GM18520 (cell line): Measurements from ENCODE around the gene UNC5B.
"Not testable (repeated sequence)": the region's sequence is repeated elsewhere in the genome, so short reads cannot be mapped to it uniquely, and the experiment has no call there.

Source experiments
- ATAC-seq: cut with Tn5 transposase; IDR thresholded peaks from one replicate; pipeline ENCODE4 v1.9.1; 2021; ENCODE audit not compliant: unreplicated experiment

UNC5B gene

GRCh38 chr10:71207578-71207977, 4.8 kb upstream of the UNC5B start:
- no peak for ATAC-seq

GRCh38 chr10:71209352-71209715, 3.0 kb upstream of the UNC5B start:
- no peak for ATAC-seq

DNA sequence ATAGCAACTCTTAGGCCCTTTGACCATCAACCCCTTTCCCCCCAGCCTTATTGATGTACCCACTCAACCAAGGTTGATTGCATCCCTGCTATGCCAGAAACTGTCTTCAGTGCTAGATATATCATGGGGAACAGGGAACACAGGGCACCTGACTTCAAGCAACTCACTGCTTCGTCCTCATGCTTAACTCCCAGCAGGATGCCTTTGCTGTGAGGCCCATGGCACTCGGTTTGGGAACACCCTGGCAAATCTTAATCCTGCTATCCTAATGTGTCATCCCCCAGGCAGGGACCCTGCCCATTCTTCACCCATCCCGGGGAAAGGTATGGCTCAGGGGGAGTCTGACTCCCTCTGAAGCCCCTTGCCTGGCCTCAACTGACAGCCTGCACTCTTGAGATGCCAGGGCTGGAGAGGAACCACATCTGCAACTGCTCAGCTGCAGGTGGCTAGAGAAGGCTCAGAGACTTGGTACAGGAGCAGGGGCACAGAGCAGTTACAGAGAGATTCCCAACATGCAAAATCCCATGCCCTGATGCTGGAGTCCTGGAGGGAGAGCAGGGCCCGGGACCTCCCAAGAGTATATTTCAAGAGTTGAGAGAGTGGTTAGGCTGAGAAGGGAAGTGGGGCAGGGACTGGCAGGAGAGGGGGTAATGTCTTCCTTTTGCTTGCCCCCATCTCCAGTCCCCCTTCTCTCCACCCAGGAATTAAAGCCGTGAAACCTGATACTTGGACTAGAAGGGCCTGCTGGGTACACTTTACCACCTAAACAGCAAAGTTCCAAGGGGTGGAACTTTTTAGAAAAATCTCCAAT, 2.4 kb upstream of the UNC5B start:
- no peak for ATAC-seq

DNA sequence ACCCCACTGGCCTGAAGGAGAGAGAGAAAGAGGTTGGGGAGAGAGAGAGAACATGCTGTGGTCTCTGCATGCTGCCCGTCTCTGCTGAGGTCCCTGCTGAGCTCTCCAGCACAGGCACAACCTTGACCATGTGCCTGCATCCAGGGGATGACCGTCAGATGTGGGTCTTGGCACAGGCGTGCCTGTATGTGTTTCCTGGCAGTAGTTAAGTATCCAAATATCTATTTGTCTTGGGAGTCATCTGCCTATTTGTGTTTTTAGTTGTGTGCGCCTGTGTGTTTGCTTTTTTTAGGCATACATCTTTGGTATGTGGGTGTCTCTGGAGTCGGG, 1.9 kb upstream of the UNC5B start:
- no peak for ATAC-seq

- no peak for ATAC-seq
These were observed 1.3 kb upstream of the UNC5B start for GRCh38 chr10:71211053-71211452.

DNA sequence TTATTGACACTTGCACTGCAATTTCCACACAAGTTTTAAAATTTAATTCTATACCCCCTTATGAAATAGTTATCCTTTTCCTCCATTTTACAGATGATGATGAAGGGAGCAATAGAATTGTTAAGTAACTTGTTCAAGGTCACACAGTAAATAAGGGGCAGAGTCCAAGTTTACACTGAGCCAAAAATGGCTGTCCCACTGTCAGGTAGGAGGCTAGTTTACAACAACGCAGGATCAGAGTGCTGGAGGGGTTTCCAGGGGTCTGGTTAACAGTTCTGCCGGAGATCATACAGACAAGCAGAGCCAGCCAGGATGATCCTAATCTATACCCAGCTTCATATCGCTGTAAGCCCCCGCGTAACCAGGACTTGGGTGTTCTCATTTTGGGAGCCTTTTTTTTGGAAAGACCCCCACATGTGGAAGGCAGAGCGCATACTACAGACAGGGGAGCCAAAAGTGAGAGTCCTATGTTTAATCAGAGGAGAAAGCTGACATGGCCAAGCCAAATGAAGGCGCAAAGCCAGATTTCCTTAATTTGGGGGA, 524 bp upstream of the UNC5B start:
- no peak for ATAC-seq

- ATAC-seq = no peak
These were observed 804 bp downstream of the UNC5B start for GRCh38 chr10:71213127-71213621.

GRCh38 chr10:71213761-71214440, 1.5 kb downstream of the UNC5B start:
- no peak for ATAC-seq

GRCh38 chr10:71214641-71215559, 2.5 kb downstream of the UNC5B start:
- ATAC-seq = no peak

- ATAC-seq = no peak
These were observed 4.0 kb downstream of the UNC5B start for GRCh38 chr10:71216363-71216695.

GRCh38 chr10:71216751-71217265, 4.4 kb downstream of the UNC5B start:
- ATAC-seq = no peak

GRCh38 chr10:71217266-71218045, 5.1 kb downstream of the UNC5B start:
- no peak for ATAC-seq

DNA sequence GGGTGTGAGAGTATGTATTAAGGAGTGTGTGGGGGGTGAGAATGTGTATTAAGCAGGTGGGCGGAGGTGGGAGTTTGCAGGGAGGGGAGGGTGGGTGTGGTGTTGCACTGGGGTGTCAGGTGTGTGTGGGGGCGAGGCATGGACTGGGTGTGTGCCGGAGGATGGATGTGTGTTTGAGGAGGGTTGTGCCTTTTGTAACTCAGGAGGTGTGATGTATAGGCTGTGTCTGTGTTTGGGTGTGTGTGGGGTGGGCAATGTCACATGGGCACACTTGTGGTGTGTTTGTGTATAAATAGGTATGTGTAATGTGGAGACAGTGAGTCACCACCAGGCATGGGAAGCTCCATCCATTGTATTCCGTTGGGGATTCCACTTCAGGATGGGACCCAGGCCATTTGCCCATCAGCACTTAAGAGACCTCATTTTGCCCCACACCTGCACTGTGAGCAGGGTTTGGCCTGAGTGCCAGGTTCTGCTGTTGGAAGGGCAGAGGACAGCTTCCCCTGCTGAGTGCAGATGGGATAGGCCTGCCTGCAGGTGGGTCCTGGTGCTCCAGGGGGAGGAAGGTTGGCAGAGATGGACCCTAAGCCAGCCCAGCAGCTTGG, 5.8 kb downstream of the UNC5B start:
- no peak for ATAC-seq

- ATAC-seq = no peak
These were observed 6.3 kb downstream of the UNC5B start for GRCh38 chr10:71218651-71219050.

- ATAC-seq = not testable (repeated sequence)
These were observed 7.0 kb downstream of the UNC5B start for GRCh38 chr10:71219236-71219917.

GRCh38 chr10:71219918-71220688, 7.7 kb downstream of the UNC5B start:
- no peak for ATAC-seq

- ATAC-seq = no peak
These were observed 8.5 kb downstream of the UNC5B start for GRCh38 chr10:71220689-71221540.
